Activated naive CD8-positive, alpha-beta T cell (primary cell): ENCODE results near the gene STX1A.
"Not testable (repeated sequence)": the region's sequence is repeated elsewhere in the genome, so short reads cannot be mapped to it uniquely, and the experiment has no call there.

Experiments
- H3K27ac Mint-ChIP-seq: one replicate; pipeline ENCODE4 v1.8.0; 2021; ENCODE audit warnings: mixed read lengths
- H3K27me3 Mint-ChIP-seq: one replicate; pipeline ENCODE4 v1.8.0; 2021; ENCODE audit warnings: mixed read lengths
- H3K36me3 Mint-ChIP-seq: one replicate; pipeline ENCODE4 v1.8.0; 2021; ENCODE audit warnings: mixed read lengths
- H3K4me1 Mint-ChIP-seq: one replicate; pipeline ENCODE4 v1.8.0; 2021; ENCODE audit warnings: low read depth, mixed read lengths
- H3K4me3 Mint-ChIP-seq: one replicate; pipeline ENCODE4 v1.8.0; 2021; ENCODE audit warnings: mild to moderate bottlenecking, mixed read lengths
- H3K9me3 Mint-ChIP-seq: one replicate; pipeline ENCODE4 v1.8.0; 2021; ENCODE audit warnings: low read depth, mixed read lengths

STX1A gene

DNA sequence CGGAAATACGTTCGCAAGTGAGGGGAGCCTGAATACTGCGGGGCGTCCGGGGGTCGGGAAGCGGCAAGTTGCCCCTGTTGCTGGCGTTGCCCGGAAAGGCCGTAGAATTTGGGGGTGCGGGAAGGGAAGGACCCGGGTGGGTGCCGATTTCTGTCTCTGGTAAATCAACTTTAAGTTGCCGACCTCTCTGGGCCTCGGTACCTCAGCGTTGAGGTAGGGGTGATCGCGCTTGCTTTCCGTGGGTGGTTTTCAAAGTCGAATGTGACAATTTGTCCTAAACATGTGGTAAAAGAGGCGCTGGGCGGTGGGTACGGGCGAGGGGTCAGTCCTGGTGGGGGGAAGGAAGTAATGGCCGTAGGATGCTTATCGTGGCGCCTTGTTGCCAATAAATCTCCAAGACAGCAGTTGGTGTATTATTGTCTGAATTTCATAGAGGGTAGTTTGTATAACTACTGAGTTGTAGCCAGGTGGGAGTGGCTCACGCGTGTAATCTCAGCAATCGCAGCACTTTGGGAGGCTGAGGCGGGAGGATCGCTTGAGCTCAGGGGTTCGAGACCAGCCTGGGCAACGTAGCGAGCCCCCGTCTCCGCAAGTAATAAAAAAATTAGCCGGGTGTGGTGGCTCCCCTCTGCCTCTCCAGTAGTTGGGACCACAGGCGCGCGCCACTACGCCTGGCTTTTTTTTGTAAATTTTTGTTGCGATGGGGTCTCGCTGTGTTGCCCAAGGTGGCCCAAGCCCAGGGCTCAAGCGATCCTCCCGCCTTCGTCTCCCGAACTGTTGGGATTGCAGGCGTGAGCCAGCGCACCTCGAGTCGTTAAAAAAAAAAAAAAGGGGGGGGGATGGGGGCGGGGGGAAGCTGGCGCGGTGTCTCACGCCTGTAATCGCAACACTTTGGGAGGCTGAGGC is 35.4 kb downstream of the STX1A start:
- Mint-ChIP-seq H3K4me3 (peak overlapping the region; percentile 100), H3K4me1 (peaks cover 33% of the 10 kb centered on the region), H3K27ac (peak overlapping the region; percentile 96), H3K36me3 (peaks cover 6% of the 10 kb centered on the region), H3K9me3 (no peaks in the 10 kb centered on the region), H3K27me3 (no peaks in the 10 kb centered on the region)

DNA sequence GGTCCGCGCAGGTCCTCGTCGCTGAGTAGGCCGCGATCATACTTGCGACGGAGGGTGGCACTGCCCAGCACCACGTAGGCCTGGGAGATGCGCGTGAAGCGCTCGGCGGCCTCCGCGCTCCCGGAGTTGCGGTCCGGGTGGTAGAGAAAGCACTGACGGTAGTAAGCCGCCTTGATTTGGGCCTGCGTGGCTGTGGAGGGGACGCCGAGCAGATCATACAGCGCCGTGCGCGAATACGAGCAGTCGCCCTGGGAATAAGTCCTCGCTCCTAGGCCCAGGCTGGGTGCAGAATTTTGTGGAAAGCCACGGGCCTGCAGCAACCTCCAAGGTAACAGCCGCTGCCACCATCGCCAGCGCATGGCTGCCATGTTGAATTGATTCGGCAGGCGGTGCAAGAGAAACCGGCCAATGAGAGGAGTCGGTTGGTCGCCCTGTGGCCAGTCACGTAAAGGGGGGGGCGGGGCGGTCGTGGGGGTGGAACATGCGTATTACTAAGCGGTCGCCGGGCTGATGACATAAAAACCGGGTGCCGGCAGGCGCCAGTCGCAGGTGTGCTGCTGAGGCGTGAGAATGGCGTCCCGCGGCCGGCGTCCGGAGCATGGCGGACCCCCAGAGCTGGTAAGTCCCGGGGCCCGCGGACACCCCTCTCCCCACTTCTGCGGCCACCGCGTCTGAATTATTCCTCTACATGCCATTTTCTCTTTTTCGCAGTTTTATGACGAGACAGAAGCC is 36.2 kb downstream of the STX1A start, which contains the start of the genes BUD23 and DNAJC30:
Gene BUD23 (plus strand): TSS at position 542 of the 732 bp plus-strand sequence. CDS start 29 bp downstream, at position 571.
Gene DNAJC30 (minus strand): TSS at position 398 of the 732 bp plus-strand sequence. CDS start 30 bp downstream, at position 368.
- peak within 1 kb of the TSS; percentile 100 for H3K4me3 Mint-ChIP-seq
- peaks cover 33% of the 10 kb centered on the region for H3K4me1 Mint-ChIP-seq
- H3K36me3 Mint-ChIP-seq, result peaks cover 6% of the 10 kb centered on the region
- H3K27ac Mint-ChIP-seq, result peak within 1 kb of the TSS; percentile 96
- no peaks in the 10 kb centered on the region for H3K9me3 Mint-ChIP-seq
- H3K27me3 Mint-ChIP-seq, result no peaks in the 10 kb centered on the region

- H3K4me1 Mint-ChIP-seq, result peaks cover 35% of the 10 kb centered on the region
- H3K27me3 Mint-ChIP-seq, result no peaks in the 10 kb centered on the region
- no peaks in the 10 kb centered on the region for H3K9me3 Mint-ChIP-seq
- peak overlapping the region; percentile 100 for H3K4me3 Mint-ChIP-seq
- H3K36me3 Mint-ChIP-seq, result peaks cover 11% of the 10 kb centered on the region
- H3K27ac Mint-ChIP-seq, result no peak overlapping the region
These were observed 36.8 kb downstream of the STX1A start for GRCh38 chr7:73682745-73683055.

DNA sequence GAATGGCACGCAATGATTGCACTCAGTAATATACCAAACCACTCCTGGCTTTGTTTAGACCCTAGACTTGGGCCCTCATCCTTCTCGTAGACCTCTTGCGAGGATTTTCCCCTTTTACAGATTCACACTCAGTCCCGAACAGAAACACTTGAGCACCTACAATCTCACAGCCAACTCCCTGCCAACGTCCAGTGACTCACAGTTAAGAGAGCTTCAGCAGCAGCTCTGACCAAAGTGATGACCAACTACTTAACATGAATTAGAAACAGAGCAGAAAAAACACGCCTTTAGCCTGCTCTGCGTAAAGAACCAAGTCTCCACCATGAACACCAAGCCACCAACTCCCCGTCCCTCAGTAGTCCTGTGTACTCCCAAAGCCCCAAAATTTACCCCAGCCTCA is 38.4 kb downstream of the STX1A start:
- no peaks in the 10 kb centered on the region for H3K9me3 Mint-ChIP-seq
- H3K27ac Mint-ChIP-seq, result peak overlapping the region; percentile 64
- H3K27me3 Mint-ChIP-seq, result no peaks in the 10 kb centered on the region
- H3K36me3 Mint-ChIP-seq, result peaks cover 11% of the 10 kb centered on the region
- peaks cover 32% of the 10 kb centered on the region for H3K4me1 Mint-ChIP-seq
- peak overlapping the region; percentile 100 for H3K4me3 Mint-ChIP-seq

GRCh38 chr7:73680501-73680900 is 39.0 kb downstream of the STX1A start:
- Mint-ChIP-seq H3K27ac (no peak overlapping the region), H3K4me3 (peak overlapping the region; percentile 100), H3K27me3 (no peaks in the 10 kb centered on the region), H3K36me3 (peaks cover 11% of the 10 kb centered on the region), H3K9me3 (no peaks in the 10 kb centered on the region), H3K4me1 (peaks cover 31% of the 10 kb centered on the region)

DNA sequence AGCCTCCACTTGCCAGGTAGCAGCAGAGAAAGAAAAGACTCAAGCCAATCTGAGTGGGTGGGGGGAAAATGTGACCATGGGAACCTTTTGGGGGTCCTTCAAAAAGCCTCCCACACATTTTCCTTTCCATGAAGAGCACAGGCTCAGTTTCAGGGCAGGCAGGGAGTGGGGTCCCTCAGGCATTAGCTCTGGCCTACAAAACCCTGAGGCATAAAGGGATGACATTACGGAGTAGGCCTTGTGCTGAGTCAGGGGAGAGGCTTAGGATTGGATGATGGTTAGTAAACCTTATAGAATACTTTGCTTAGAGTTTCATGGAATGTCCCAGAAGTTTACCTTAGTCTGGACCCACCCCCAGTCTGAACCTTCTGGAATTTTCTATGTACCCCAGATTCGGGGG is 39.8 kb downstream of the STX1A start:
- Mint-ChIP-seq H3K4me3 (no peak overlapping the region), H3K27me3 (no peaks in the 10 kb centered on the region), H3K36me3 (peaks cover 11% of the 10 kb centered on the region), H3K9me3 (no peaks in the 10 kb centered on the region), H3K27ac (no peak overlapping the region), H3K4me1 (peaks cover 24% of the 10 kb centered on the region)

DNA sequence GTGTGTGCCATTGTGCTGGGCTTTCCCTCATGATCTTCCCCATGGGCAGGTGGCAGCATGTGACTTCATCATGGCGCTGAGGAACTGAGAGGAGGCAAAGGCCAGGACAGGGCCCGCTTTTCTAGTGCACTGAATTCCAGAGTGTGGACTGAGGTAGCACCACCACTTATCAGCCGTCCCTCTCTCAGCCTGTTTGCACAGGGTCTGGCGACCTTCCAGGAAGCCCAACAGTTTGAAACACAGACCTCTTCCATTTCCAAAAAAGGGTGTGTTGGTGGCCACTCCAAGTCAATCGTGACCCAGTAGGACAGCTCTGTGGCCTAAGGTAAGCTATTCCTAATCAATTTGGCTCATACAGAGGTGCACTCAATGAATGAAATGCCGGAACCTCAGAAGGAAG is 40.6 kb downstream of the STX1A start:
- H3K4me1 Mint-ChIP-seq, result peaks cover 21% of the 10 kb centered on the region
- no peaks in the 10 kb centered on the region for H3K9me3 Mint-ChIP-seq
- no peaks in the 10 kb centered on the region for H3K27me3 Mint-ChIP-seq
- H3K27ac Mint-ChIP-seq, result no peak overlapping the region
- H3K4me3 Mint-ChIP-seq, result no peak overlapping the region
- H3K36me3 Mint-ChIP-seq, result peaks cover 9% of the 10 kb centered on the region

DNA sequence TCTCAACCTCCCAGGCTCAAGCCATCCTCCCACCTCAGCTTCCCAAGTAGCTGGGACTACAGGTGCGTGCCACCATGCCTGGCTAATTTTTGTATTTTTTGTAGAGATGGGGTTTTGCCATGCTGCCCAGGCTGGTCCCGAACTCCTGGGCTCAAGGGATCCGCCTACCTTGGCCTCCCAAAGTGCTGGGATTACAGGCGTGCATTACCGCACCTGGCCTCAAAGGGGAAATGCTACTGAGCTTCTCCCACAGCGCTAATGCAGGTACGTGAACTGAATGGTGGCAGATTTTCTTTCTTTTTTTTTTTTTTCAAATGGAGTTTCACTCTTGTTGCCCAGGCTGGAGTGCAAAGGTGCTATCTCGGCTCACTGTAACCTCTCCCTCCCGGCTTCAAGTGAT is 43.4 kb downstream of the STX1A start:
- not testable (repeated sequence) for H3K9me3 Mint-ChIP-seq, H3K27me3 Mint-ChIP-seq, H3K4me1 Mint-ChIP-seq, H3K36me3 Mint-ChIP-seq, H3K27ac Mint-ChIP-seq, H3K4me3 Mint-ChIP-seq

DNA sequence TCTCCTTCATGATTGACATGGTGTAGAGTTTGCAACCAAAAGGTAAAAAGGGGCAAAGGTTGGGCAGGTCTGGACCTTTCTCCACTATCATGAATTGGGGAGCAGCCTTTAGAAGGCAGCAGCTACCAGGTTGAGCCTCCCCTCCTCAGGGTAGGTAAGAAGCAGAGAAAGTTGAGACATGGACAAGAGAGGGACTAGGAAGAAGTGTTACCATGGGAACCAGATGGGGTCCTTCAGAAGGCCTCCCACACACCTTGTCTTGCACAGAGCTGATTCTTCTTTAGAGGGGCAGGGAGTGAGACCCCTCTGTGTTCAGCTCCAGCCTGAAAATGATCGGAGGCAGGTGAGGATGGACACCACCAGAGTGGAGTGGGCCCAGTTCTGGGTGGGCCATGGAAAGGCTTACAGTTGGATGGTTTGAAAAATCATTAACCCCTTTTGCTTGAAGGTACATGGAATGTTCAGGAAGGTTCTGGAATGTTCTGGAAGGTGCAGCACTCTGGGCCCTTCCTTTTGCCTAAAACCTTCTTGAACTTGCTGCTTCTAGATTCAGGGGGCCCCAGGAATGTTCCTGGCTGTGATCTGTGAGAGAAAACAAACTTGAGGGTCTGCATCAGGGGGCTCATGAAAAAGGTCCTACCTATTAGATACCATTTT is 44.9 kb downstream of the STX1A start:
- no peaks in the 10 kb centered on the region for H3K9me3 Mint-ChIP-seq
- no peak overlapping the region for H3K4me3 Mint-ChIP-seq
- H3K27ac Mint-ChIP-seq, result no peak overlapping the region
- no peaks in the 10 kb centered on the region for H3K27me3 Mint-ChIP-seq
- H3K4me1 Mint-ChIP-seq, result peaks cover 2% of the 10 kb centered on the region
- H3K36me3 Mint-ChIP-seq, result peaks cover 5% of the 10 kb centered on the region

GRCh38 chr7:73671857-73672445 is 47.5 kb downstream of the STX1A start:
- Mint-ChIP-seq H3K4me1 (peaks cover 6% of the 10 kb centered on the region), H3K9me3 (no peaks in the 10 kb centered on the region), H3K36me3 (no peaks in the 10 kb centered on the region), H3K27me3 (no peaks in the 10 kb centered on the region), H3K27ac (no peak overlapping the region), H3K4me3 (no peak overlapping the region)

DNA sequence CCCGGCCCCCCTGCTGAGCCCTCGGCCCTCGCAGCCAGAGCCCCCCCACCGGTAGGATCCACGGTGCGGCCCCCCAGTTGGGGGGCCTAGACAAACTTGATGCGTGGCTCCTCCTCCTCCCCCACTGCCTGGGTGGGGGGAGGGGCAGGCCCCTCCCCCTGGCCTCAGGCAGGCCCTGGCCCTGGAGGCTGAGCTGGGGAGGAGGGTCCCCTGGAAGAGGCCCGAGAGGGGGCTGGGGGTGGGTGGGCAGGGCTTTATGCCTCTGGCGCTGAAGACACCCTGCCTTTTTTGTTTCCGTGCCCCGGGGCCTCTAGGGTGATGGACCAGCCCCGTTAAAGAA is 48.2 kb downstream of the STX1A start:
- Mint-ChIP-seq H3K4me1 (peaks cover 6% of the 10 kb centered on the region), H3K4me3 (no peak overlapping the region), H3K27me3 (no peaks in the 10 kb centered on the region), H3K9me3 (no peaks in the 10 kb centered on the region), H3K27ac (no peak overlapping the region), H3K36me3 (no peaks in the 10 kb centered on the region)

GRCh38 chr7:73669858-73670385 is 49.5 kb downstream of the STX1A start:
- Mint-ChIP-seq H3K4me1 (peaks cover 10% of the 10 kb centered on the region), H3K4me3 (no peak overlapping the region), H3K36me3 (no peaks in the 10 kb centered on the region), H3K9me3 (no peaks in the 10 kb centered on the region), H3K27ac (no peak overlapping the region), H3K27me3 (peaks cover 6% of the 10 kb centered on the region)

DNA sequence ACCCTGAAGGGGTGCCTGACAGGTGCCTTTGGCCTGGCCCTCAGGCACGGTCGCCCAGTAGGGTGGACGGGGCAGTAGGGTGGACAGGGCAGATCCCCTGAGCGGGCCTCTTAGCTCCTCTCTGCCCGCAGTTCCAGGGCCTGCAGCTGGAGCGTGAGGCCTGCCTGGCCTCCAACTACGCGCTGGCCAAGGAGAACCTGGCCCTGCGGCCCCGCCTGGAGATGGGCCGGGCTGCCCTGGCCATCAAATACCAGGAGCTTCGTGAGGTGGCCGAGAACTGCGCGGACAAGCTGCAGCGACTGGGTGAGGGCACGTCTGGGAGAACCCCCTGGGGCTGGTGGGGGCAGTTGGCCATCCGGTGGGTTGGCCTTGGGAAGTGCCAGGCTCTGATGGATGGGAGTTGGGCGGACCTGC is 50.2 kb downstream of the STX1A start:
- H3K27me3 Mint-ChIP-seq, result peaks cover 9% of the 10 kb centered on the region
- no peaks in the 10 kb centered on the region for H3K9me3 Mint-ChIP-seq
- H3K27ac Mint-ChIP-seq, result no peak overlapping the region
- H3K36me3 Mint-ChIP-seq, result no peaks in the 10 kb centered on the region
- peaks cover 10% of the 10 kb centered on the region for H3K4me1 Mint-ChIP-seq
- H3K4me3 Mint-ChIP-seq, result no peak overlapping the region

- Mint-ChIP-seq H3K27ac (no peak overlapping the region), H3K36me3 (no peaks in the 10 kb centered on the region), H3K4me3 (peak overlapping the region; percentile 70), H3K4me1 (peaks cover 10% of the 10 kb centered on the region), H3K9me3 (no peaks in the 10 kb centered on the region), H3K27me3 (peaks cover 11% of the 10 kb centered on the region)
These were observed 50.6 kb downstream of the STX1A start for GRCh38 chr7:73668886-73669230.
